ENCODE data around the gene SGTB.

The SGTB gene

DNA sequence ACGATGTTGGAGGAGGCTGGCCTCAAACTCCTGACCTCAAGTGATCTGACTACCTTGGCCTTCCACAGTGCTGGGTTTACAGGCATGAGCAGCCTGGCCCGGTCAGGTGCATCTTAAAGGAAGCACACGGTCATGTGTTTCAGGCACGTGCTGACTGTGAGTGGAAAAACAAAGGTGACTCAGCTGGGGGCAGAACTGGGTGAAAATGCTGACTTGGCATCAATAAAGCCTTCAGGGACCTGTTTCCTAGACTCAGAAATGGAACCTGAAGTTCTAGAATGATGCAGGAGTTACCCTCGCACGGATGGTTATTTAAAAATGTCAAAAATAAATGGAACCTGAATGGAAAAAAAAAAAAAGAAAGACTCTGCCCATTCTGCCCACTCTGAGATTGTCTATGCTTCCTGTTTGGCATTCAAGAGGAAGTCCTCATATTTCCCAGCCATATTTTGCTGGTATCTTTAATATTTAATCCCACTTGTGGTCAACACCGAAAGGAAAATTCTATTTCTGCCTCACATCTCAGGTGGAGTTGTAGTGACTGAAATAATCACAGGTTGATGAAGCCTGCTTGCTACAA, 12.4 kb upstream of the SGTB start:
- peak; percentile 34 for DNase-seq

DNA sequence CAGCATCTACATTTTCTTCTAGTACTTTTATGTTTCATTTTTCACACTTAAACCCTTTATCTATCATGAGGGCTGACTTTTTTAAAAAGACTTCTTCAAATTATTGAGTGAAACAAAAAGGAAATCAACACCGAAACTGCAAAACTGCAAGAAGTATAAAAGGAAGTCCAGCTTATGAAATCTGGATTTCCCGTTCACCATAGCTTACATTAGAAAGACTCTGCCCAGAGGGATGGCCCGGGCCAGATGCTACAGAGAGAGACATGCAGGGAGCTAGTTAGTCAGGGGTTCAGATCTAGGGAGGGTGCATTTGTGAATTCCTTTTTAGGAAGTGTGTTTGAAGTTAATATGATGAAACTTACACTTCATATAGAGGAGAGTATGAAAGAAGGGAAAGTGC, 10.1 kb upstream of the SGTB start:
- peak; percentile 87 for DNase-seq

DNA sequence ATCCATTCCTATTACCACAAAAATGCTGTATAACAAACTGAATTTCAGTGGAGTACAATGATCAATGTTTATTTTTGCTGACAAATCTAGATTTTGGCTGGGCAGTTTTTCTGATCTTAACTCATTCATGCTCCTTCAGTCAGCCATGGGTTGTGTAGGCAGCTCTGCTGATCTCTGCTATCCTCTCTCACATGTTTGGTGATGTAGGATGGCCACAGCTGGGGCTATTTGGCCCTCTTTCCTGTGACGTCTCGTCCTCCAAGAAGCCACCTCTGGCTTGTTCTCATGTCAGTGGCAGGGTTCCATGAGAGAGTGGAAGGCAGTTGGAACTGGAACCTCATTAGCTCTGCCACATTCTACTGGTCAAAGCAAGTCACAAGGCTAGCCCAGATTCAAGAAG, 9.0 kb upstream of the SGTB start:
- peak; percentile 15 for DNase-seq

DNA sequence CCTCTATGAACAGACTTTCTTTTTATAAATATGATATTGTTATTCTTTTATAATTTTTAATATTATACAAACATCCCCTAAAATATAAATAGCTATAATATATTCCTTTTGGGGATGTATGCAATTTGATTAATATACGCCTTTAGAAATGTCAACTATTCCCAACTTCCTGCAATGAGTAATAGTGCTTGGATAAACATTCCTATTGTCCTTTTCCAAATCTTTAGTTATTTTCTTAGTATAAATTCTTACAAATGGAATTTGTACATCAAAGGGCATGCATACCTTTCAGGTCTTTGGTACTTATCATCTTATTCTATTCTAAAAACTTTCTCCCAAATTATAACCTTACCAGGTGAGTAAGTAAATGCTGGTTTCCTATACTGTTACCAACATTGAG, 6.3 kb upstream of the SGTB start:
- DNase-seq, result no peak

DNA sequence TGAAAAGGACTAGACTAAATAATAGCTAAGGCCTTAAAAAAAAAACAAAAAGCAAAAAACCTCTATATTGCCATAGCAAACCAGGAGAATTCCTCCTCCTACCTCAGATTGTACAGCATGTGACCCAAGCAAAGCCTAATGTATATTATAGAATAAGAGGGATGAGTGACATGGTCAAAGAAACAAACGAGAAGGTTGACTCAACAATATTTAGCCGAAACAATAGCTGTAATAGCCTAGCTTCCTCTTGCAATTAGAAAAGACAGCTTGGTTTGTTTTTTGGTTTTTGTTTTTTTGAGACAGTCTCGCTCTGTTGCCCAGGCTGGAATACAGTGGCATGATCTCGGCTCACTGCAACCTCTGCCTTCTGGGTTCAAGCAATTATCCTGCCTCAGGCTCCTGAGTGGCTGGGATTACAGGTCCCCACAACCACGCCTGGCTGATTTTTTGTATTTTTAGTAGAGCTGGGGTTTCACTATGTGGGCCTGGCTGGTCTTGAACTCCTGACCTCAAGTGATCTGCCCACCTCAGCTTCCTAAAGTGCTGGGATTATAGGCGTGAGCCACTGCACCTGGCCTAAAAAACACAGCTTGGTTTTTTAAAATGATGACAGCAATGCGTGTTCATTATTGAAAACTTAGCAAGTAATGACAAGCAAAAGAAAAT, 5.7 kb upstream of the SGTB start:
- DNase-seq, result peak; percentile 23

DNA sequence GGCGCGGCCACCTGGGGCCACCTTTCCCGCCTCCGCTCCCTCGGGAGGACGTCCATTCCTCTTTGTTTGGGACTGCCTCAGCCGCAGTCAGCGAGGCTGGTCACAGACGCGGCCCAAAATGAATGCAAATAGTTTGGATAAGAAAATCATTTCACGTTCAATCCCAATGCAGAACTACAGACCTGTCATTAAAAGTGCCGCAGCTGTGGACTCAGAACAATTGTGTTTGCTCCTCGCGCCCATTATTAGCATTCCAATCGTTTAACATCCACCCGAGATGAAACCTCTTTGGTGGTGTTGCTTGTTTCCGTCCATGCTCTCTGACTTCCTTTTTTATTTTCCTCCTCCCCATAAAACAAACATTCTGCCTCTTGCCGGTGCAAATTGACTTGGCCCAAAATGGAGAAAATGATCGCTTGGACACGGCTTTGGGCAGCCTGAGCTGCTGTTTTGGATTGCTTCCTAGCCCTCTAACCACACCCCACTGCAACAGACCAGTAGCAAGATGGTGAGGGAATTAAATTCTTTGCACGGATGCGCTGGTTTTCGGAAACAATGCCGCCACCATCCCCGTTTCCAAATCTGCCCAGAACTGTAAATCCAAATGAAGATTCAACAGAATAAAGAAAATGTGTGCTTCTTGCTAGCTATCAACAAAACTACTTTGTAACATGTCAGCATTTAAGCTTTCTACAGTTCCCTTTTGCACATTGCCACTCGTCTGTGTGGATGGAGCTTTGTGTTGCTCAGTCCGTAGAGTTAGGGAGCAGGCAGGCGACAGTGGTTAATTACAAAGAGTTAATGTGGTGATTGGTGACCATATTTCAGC, 880 bp upstream of the SGTB start:
- DNase-seq, result peak; percentile 39

DNA sequence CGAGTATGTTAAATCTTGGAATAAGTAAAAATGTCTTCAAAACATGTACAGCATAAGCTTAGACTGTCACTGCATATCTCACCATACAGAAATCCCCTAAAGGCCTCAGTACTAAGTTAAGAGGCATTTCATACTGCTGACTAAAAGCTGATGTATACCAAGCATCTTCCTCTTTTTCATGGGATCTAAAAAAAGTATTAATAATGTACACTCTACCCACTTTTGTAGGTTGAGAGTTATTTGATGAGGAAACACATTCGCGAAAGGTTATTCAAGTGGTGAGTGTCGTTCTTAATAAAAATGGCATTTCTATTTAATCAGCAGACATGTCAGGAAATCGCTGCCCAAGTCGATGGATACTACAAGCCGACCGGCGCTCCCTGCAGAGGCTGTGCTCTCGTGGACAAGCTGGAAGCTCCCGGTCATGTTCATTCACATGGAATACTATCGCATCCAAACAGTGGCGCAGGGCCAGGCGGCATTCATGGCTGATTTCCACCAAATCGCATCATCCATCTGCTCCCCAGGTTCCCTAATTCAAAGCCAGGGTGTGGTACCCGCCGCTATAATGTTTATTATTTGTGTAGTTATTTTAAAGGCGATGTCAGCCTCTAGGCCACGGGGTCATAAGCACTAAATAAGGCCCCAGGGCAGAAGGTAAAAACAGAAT, 724 bp downstream of the SGTB start:
- peak; percentile 75 for DNase-seq

DNA sequence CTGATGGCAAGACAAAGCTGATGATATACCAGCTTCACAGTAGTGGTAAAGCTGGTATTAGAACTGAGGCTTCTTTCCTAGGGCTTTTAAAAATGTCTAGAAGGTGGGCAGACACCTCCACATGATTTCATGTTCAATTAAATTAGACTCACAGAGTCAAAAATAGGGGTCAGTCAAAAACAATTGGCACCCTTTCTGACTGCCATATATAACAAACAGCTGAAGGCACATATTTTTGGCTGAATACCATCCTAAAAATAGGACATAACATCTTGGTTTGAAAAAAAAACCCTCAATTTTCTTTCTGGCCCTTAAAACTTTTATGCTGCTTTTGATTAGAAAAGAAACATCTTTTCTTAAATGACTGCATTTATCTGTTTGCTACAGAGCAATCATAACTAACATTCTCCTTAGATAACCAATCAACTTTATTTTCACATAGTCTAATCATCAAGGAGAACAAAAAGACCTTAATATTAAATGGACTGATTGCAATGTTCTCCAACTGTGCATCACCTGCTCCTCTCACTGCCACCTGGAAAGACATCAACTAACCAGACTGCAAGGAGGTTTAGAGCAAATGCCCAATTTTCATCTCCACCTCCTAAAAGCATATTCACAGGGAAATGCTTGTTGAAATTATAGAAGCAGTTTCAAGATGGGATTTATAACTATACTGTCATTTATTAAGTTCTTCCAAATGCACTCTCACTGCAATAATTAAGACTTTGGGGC, 3.2 kb downstream of the SGTB start:
- DNase-seq, result no peak

DNA sequence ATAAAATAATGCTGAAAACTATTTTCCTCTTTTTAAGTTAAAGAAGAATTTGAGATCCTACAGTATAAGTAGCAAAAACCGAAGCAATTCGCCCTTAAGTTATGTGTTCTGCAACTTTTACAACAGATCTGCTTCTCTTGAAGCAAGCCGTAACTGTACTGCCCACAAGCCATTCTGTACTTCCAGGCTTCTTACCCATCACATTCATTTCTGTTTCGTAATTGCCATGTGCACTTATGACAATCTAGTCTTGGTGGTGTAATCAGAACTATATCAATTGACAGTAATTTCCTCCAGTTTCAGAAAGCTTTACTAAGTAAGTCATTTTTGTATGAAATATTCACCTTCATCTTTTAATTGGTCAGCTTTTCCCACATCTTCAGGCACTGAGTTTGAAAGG, 13.8 kb downstream of the SGTB start:
- peak; percentile 46 for DNase-seq

DNA sequence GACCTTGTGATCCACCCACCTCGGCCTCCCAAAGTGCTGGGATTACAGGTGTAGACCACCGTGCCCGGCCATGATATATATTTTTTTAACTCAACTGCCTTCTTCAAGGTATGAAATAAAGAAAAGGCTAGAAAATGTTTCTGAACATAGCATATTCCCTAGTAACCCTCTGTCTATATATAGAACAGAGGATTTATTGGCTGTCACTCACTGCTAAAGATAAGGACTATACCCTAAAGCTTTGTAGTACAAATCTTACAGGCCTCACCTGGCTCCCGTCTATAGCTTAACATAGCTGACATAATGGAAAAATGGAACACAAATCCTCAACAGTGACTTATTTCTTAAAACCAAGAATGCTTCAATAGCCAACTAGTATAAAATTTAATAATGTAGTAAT, 14.2 kb downstream of the SGTB start:
- no peak for DNase-seq

DNA sequence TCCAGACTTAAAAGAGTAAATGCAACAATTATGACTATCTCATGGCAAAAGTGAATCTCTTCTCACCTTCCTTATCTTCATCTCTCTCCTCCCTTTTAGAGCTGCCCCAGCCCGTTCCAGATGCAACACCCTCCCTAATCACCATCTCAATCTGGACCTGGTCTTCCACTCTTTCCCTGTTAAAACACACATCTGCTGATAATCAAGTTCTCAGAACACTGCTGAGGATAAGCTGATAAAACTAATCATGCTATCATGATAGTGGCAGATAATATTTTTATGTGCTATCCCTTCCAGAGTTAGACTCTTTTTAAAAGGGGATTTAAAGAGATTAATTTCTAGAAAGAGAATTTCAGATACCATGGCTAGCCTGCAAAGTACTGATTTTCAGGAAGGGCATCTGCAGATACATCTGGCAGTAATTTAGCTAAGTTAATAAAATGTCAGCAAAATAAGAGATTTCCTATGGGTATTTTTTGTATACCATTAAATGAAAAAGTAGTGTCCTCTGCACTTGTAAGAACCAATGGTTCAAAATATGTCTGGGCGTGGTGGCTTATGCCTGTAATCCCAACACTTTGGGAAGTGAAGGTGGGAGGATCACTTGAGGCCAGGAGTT, 17.2 kb downstream of the SGTB start:
- DNase-seq, result no peak

DNA sequence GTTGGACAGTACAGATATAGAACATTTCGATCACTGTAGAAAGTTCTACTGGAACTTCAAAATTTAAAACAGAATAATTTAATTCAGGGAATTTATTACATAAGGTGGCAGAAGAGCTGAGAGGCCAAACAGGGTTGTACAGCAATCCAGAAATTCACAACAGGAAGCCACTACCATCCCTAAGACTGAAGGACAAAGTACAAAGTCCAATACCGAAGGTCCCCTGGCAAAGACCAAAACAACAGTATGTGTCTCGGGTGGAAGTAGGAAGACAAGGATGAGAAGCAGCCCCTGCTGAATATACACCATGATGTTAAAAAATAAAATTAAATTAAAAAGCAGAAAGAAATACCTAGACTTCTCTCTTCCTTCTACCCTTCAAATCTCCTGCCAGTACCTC, 19.9 kb downstream of the SGTB start:
- DNase-seq, result no peak

DNA sequence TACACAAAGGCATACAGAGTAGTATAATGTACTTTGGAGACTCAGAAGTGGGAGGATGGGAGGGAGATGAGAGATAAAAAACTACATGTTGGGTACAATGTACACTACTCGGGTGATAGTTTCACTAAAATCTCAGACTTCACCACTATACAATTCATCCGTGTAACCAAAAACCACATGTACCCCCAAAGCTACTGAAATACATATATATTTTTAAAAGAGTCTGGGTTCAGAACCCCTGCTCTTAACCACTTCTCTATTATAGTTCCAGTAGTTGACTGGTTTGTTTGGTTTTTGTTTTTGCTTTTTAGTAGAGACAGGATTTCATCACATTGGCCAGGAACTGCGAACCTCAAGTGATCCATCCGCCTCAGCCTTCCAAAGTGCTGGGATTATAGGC, 22.6 kb downstream of the SGTB start:
- no peak for DNase-seq

DNA sequence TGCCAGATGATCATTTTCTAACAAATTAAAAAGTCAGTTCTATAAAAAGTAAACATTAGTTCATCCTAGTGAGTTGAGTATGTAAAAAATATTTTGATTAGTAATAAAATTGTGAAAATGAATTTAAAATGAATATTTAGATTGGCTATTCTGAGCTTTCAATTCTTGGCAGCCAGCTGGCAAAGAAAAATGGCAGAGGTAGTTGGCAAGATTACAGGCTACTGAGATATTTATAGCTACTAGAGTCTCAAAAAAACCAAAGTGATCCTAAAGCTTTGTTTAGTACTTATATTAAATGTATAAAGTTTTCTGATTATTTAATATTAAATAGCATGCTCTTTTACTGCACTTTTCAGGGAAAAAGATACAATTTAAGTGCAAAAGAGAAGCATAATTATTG, 25.0 kb downstream of the SGTB start:
- DNase-seq, result no peak

DNA sequence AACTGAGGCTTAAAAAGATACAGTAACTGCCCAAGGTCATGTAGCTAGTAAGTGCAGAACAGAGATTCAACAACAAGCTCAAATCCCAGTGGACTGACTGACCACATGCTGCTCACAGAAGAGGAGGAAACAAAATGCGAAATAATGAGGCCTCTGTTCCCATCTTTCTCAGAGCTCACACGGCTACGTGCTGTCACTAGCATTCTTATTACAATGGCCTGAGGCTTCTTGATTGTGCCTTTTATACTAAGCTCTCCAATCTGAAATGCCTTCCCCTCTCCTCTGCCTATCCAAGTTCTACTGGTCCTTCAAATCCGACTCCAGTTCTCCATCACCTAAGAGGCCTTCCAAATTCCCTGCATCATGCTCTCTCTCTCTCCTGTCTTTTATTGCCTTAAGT, 26.0 kb downstream of the SGTB start:
- no peak for DNase-seq

DNA sequence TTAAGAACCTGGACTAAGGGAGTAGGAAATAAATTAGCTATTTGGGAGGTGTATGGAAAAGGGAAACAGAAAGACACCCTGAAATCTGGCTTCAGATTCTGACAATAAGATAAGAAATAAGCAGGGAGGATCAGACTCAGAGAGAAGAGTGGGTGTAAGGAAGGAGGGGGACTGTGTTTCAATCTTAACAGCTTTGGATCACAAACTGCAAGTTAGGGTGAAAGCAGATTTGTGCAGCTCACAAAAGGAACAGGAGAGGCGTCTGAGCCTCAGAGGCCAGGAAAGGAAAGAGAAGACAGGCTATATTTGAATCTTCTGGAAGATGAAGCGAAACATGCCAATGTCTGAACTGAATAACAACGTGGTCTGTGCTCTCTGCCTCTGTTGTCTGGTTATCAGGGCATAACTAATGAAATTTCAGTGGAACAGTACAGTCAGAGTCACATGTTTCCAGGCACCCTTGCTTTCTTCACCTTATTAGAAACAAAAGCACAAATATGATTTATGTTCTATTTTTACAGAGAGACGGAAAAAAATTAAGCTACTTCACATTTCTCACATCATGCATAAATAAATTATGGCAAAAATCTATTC, 26.6 kb downstream of the SGTB start:
- no peak for DNase-seq

DNA sequence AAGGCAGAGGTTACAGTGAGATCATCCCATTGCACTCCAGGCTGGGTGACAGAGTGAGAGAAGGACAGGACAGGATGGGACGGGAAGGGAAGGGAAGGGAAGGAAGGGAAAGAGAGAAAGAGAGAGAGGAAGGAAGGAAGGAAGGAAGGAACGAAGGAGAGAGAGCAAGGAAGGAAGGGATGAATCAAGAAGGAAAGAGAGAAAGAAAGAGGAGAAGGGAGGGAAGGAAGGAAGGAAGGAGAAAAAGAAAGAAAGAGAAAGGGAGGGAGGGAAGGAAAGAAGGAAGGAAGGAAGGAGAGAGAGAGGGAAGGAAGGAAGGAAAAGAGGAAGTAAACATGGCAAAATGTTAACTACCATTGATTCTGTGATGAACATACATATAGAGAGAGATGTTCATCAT, 28.8 kb downstream of the SGTB start:
- DNase-seq, result no peak

DNA sequence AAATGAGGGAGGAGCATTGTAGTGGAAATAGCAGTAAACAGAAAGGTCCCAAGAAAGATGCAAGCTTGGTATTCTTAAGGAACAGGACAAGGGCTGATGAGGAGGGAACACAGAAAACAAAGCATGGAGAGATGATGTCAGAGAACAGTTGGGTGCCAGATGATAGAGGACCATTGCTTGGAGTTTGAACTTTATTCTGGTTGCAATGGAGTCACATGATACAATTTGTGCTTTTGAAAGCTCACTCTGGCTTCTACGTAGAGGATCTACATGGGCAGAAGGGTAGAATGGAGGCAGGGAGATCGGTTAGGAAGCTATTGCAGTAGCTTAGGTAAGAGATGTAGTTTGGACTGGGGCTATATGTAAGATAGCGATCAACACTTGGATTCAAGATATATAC, 39.8 kb downstream of the SGTB start:
- DNase-seq, result no peak

DNA sequence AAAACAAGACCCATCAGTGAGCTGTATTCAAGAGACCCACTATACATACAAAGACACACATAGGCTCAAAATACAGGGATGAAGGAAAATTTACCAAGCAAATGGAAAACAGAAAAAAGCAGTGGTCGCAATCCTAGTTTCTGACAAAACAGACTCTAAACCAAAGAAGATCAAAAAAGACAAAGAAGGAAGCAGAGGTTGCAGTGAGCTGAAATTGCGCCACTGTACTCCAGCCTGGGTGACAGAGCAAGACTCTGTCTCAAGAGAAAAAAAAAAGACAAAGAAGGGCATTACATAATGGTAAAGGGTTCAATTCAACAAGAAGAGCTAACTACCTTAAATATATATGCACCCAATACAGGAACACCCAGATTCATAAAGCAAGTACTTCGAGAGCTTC, 45.9 kb downstream of the SGTB start:
- DNase-seq, result peak; percentile 6

DNA sequence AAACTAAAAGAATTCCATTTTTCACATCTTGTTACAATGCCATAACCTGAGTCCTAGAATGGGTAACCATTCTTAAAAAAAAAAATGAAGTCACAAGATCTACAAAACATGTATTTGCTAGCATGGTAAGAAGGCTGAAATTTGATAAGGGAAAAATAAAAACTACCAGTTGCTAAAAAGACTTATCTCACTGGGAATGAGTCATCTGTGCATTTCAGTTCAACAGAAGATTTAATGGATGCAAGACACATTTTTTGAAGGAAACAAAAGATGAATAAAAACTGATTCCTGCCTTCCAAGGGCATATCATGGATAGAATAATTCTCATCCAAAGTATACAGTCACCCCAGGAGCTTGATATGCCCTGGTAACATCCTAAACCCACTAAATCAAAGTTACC, 47.2 kb downstream of the SGTB start:
- DNase-seq, result no peak

DNA sequence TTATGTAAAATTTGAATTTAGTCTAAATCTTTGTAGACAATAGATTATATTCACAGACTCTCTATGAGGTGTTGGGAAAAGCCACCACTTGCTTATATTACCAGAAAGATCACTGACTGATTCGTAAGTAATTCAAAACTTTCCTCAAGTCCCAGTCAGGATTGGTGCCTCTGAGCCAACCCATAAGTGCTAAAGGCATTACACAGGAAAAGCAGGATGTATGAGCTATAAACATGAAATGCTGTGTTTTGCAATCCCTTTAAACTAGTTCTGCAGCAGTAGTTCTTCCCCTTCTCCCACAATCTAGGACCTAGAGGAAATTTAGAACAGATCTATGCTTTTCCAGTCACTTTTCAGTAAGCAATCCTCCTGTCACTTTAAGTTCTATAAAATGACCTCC, 49.1 kb downstream of the SGTB start:
- peak; percentile 37 for DNase-seq

DNA sequence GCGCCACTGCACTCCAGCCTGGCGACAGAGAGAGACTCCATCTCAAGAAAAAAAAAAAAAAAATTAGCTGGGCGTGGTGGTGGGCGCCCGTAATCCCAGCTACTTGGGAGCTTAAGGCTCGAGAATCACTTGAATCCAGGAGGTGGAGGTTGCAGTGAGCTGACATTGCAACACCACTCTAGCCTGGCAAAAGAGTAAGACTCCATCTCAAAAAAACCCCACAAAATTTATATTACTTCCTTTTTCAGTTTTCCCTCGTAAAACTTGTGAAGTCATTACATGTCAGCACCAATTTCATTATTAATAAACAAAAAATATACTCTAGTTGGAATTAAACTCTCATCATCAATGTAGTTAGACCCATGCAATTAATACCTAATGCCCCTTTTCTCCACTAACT, 53.2 kb downstream of the SGTB start:
- DNase-seq, result peak; percentile 38
